GM12891 (cell line): ENCODE data around the gene SLC2A4.

Experiments used
- POLR2A ChIP-seq: IDR thresholded peaks from 2 replicates; pipeline ENCODE4 v1.6.1; 2011; ENCODE audit warnings: low read depth, low read length, control low read depth
- POLR2AphosphoS5 ChIP-seq: IDR thresholded peaks from 2 replicates; pipeline ENCODE4 v1.6.1; 2011; ENCODE audit warnings: low read depth, low read length, control low read depth
- SPI1 ChIP-seq: IDR thresholded peaks from 2 replicates; pipeline ENCODE4 v1.6.1; 2011; ENCODE audit warnings: low read depth, low read length, control low read depth
- TAF1 ChIP-seq: IDR thresholded peaks from 2 replicates; pipeline ENCODE4 v1.6.1; 2011; ENCODE audit warnings: low read depth, low read length, control low read depth

DNA sequence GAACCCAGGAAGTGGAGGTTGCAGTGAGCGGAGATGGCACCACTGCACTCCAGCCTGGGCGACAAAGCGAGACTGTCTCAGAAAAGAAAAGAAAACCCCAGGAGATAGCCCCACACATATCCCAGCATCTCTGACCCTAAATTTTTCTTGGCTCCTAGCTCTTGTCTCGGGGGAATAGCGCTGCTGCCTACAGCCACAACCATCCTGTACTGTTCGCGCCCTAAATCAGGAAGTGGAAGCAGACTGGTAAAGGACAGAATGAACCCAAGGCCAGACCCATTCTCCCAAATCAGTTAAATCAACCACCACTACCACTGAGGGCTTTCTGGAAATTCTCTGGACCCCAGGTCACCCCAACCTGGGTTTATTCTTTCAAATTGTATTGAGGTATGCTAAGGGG, 31.7 kb upstream of the SLC2A4 start:
- TF ChIP-seq POLR2A (no peak), POLR2AphosphoS5 (no peak), SPI1 (peak; percentile 72), TAF1 (no peak)
